ENCODE measurements around the gene RNASE12.
A peak's percentile ranks its signal among the peaks of the same experiment; 100 is the strongest.

RNASE12 gene

DNA sequence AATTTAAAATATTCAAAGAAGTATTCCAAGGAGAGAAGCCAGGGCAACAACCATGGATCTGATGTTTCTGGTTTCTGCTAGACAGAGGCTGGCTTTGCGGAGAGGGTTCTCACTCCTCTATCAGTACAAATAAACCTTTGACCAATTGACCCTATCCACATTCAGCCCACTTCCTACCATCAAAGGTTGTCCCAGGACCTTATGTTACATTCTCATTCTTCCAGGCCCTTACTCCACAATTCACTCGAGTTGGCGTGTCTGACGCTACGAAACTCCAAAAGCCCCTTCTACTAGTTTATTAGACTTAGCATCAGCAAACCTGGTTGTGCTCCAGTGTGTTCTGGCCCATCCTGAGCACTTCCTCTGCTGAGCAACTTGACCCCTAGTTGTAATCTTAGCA lies 24.8 kb upstream of the RNASE12 start:
- TF ChIP-seq POLR2A (IDR thresholded peaks at IDR 0.05; ENCODE audit: low read depth, low read length), result no peak
- TF ChIP-seq SPI1 (IDR thresholded peaks at IDR 0.05; ENCODE audit: low read depth, low read length), result no peak
- no peak for TF ChIP-seq PAX5 (IDR thresholded peaks at IDR 0.05; ENCODE audit: insufficient read depth, low read length, severe bottlenecking)
- TF ChIP-seq POLR2AphosphoS5 (IDR thresholded peaks at IDR 0.05; ENCODE audit: low read depth, low read length), result no peak
- no peak for TF ChIP-seq POU2F2 (IDR thresholded peaks at IDR 0.05; ENCODE audit: low read depth, low read length)
- TF ChIP-seq TAF1 (IDR thresholded peaks at IDR 0.05; ENCODE audit: low read depth, low read length), result no peak
- FAIRE-seq (no peak), DNase-seq (ENCODE audit: insufficient read length, low spot score) (no peak)

DNA sequence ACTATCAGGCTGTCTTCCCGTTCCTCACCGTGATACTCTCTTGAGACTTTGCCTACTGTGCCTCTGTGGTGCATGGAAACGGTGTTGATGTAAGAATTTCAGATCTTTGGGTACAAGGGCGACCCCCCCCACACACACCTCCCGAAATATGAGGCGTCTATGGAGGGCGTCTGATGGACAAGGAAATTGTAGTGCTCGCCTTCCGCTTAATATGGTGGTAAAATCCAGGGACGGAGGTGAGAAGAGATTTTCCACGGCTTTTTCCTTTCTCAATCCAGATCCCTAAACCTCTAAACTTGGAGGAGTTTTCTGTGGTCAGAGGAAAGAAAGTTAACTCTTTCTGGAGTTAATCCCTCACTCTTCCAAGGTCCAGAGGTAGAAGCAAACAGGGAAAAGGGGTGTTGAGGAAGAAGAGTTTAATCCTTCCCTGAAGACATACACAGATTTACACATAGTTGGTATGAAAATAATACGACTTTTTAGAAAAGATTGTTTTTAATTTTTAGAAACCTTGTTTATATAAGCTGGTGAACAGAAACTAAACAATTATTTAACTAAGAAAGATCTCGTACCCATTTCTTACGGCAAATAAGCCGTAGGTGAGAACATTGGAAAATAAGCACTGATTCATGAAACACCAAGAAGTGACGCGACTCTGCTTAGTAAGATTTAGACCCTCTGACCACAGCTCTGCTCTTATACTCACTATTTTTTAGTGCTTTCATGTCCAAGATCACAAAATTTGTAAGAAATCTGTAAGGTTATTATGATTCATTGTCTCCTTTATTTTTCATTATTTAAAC lies 23.1 kb upstream of the RNASE12 start:
- DNase-seq (ENCODE audit: insufficient read length, low spot score) (no peak), FAIRE-seq (no peak)
- TF ChIP-seq POLR2A (IDR thresholded peaks at IDR 0.05; ENCODE audit: low read depth, low read length) (no peak), POU2F2 (IDR thresholded peaks at IDR 0.05; ENCODE audit: low read depth, low read length) (no peak), PAX5 (IDR thresholded peaks at IDR 0.05; ENCODE audit: insufficient read depth, low read length, severe bottlenecking) (no peak)

GRCh38 chr14:20613094-20614037 lies 22.2 kb upstream of the RNASE12 start:
- DNase-seq (ENCODE audit: insufficient read length, low spot score), result no peak
- peak; percentile 93 for FAIRE-seq
- TF ChIP-seq POU2F2 (IDR thresholded peaks at IDR 0.05; ENCODE audit: low read depth, low read length) (peak; percentile 92), PAX5 (IDR thresholded peaks at IDR 0.05; ENCODE audit: insufficient read depth, low read length, severe bottlenecking) (no peak)

GRCh38 chr14:20612403-20612802 lies 21.2 kb upstream of the RNASE12 start:
- TF ChIP-seq SPI1 (IDR thresholded peaks at IDR 0.05; ENCODE audit: low read depth, low read length) (peak; percentile 95), PAX5 (IDR thresholded peaks at IDR 0.05; ENCODE audit: insufficient read depth, low read length, severe bottlenecking) (no peak)
- DNase-seq (ENCODE audit: insufficient read length, low spot score), result no peak
- peak; percentile 55 for FAIRE-seq

GRCh38 chr14:20611277-20611676 lies 20.1 kb upstream of the RNASE12 start:
- FAIRE-seq, result no peak
- no peak for DNase-seq (ENCODE audit: insufficient read length, low spot score)
- no peak for TF ChIP-seq TAF1 (IDR thresholded peaks at IDR 0.05; ENCODE audit: low read depth, low read length)
- no peak for TF ChIP-seq POLR2A (IDR thresholded peaks at IDR 0.05; ENCODE audit: low read depth, low read length)
- no peak for TF ChIP-seq PAX5 (IDR thresholded peaks at IDR 0.05; ENCODE audit: insufficient read depth, low read length, severe bottlenecking)
- TF ChIP-seq POLR2AphosphoS5 (IDR thresholded peaks at IDR 0.05; ENCODE audit: low read depth, low read length), result no peak
- no peak for TF ChIP-seq SPI1 (IDR thresholded peaks at IDR 0.05; ENCODE audit: low read depth, low read length)
- no peak for TF ChIP-seq POU2F2 (IDR thresholded peaks at IDR 0.05; ENCODE audit: low read depth, low read length)

GRCh38 chr14:20610002-20610765 lies 19.0 kb upstream of the RNASE12 start:
- peak; percentile 76 for FAIRE-seq
- no peak for DNase-seq (ENCODE audit: insufficient read length, low spot score)
- TF ChIP-seq POU2F2 (IDR thresholded peaks at IDR 0.05; ENCODE audit: low read depth, low read length) (no peak), PAX5 (IDR thresholded peaks at IDR 0.05; ENCODE audit: insufficient read depth, low read length, severe bottlenecking) (no peak), POLR2A (IDR thresholded peaks at IDR 0.05; ENCODE audit: low read depth, low read length) (no peak), POLR2AphosphoS5 (IDR thresholded peaks at IDR 0.05; ENCODE audit: low read depth, low read length) (no peak), TAF1 (IDR thresholded peaks at IDR 0.05; ENCODE audit: low read depth, low read length) (no peak), SPI1 (IDR thresholded peaks at IDR 0.05; ENCODE audit: low read depth, low read length) (no peak)

- FAIRE-seq (no peak), DNase-seq (ENCODE audit: insufficient read length, low spot score) (no peak)
- no peak for TF ChIP-seq PAX5 (IDR thresholded peaks at IDR 0.05; ENCODE audit: insufficient read depth, low read length, severe bottlenecking)
- no peak for TF ChIP-seq POU2F2 (IDR thresholded peaks at IDR 0.05; ENCODE audit: low read depth, low read length)
- no peak for TF ChIP-seq TAF1 (IDR thresholded peaks at IDR 0.05; ENCODE audit: low read depth, low read length)
- TF ChIP-seq SPI1 (IDR thresholded peaks at IDR 0.05; ENCODE audit: low read depth, low read length), result no peak
- TF ChIP-seq POLR2A (IDR thresholded peaks at IDR 0.05; ENCODE audit: low read depth, low read length), result no peak
- TF ChIP-seq POLR2AphosphoS5 (IDR thresholded peaks at IDR 0.05; ENCODE audit: low read depth, low read length), result no peak
These were observed 18.2 kb upstream of the RNASE12 start for GRCh38 chr14:20609215-20610001.

- DNase-seq (ENCODE audit: insufficient read length, low spot score) (no peak), FAIRE-seq (no peak)
- TF ChIP-seq POLR2AphosphoS5 (IDR thresholded peaks at IDR 0.05; ENCODE audit: low read depth, low read length) (no peak), SPI1 (IDR thresholded peaks at IDR 0.05; ENCODE audit: low read depth, low read length) (no peak), PAX5 (IDR thresholded peaks at IDR 0.05; ENCODE audit: insufficient read depth, low read length, severe bottlenecking) (no peak), TAF1 (IDR thresholded peaks at IDR 0.05; ENCODE audit: low read depth, low read length) (no peak), POLR2A (IDR thresholded peaks at IDR 0.05; ENCODE audit: low read depth, low read length) (no peak), POU2F2 (IDR thresholded peaks at IDR 0.05; ENCODE audit: low read depth, low read length) (no peak)
These were observed 17.4 kb upstream of the RNASE12 start for GRCh38 chr14:20608383-20609110.
